Activated T-helper 2 cell treated with anti-CD3 and anti-CD28 coated beads, Interferon-gamma antibody, Interleukin-2, Interleukin-4, amounts not matched to agents 10 μg/mL and 5 μg/mL and 100 μg/mL, durations not matched to agents 14 hours and 24 hours and 36 hours (primary cell): ENCODE data around the gene FOXG1. TPM values are rescaled to one million over a fixed set of nuclear protein-coding genes. Genes with fewer than 3 reads are reported as not detected.

ENCODE experiments used
- DNase-seq: peaks from one replicate; pipeline ENCODE4 v3.0.0; 2021; ENCODE audit warnings: low spot score
- H3K27ac Mint-ChIP-seq: one replicate; pipeline ENCODE4 v1.8.0; 2021; ENCODE audit warnings: mixed read lengths
- H3K27me3 Mint-ChIP-seq: one replicate; pipeline ENCODE4 v1.8.0; 2021; ENCODE audit warnings: low read depth, mixed read lengths
- H3K36me3 Mint-ChIP-seq: one replicate; pipeline ENCODE4 v1.8.0; 2021; ENCODE audit warnings: low read depth, mixed read lengths
- H3K4me1 Mint-ChIP-seq: one replicate; pipeline ENCODE4 v1.8.0; 2021; ENCODE audit warnings: low read depth, mixed read lengths
- H3K4me3 Mint-ChIP-seq: one replicate; pipeline ENCODE4 v1.8.0; 2021; ENCODE audit warnings: low read depth, mild to moderate bottlenecking, moderate library complexity, mixed read lengths
- H3K9me3 Mint-ChIP-seq: one replicate; pipeline ENCODE4 v1.8.0; 2021; ENCODE audit warnings: mixed read lengths
- intact Hi-C: fragments of 100-400 bp; cut with micrococcal nuclease; formaldehyde crosslinking; loops from one replicate; pipeline ENCODE4 v1.15.1; 2023
- total RNA-seq: library from RNA; stranded (reverse); gene quantifications from 2 replicates; pipeline ENCODE4 v1.2.3, GENCODE V29; 2022

Gene FOXG1
- total RNA-seq, 1 donor from 2014 or later = not detected

DNA sequence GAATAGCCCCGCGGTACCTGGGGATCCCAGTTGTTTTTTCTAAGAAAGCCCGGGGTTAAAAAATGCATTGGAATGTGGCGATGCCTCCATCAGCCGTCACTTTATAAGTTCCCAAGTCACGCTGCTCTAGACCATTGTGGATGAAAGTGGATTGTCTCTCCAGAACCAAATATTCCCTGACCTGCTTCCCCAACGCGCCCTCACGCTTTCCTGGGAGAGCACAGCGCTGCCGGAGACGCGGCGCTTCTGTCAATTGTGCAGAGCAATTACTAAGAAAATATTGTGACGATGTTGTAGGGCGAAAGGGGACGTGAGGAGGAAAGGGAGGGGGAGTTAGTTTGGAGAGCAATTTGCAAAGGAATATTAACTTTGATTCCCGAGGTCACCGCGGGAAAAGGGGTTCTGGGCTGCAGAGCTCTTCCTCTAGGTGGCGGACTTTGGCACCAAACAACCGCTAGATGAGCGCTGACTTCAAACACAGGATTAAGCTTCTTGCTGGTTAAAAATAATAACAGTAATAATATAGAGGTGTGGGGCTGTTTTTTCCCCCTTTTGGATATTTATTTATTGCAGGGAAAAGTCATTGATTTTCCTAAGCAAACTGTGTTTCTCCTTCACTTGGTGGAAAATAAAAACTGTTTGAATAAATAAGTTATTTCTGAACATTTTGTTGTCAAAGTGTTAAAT is 9.6 kb upstream of the FOXG1 start:
- DNase-seq = no peak
- Mint-ChIP-seq H3K4me3 (no peak overlapping the region), H3K36me3 (no peaks in the 10 kb centered on the region), H3K4me1 (no peaks in the 10 kb centered on the region), H3K9me3 (no peaks in the 10 kb centered on the region), H3K27me3 (peaks cover 58% of the 10 kb centered on the region), H3K27ac (no peak overlapping the region)
- intact Hi-C loops = loop anchor here (2.0 to 10.0 kb wide), 3 partner anchors 18 to 1688 kb away; no protein-coding TSS in a partner anchor

DNA sequence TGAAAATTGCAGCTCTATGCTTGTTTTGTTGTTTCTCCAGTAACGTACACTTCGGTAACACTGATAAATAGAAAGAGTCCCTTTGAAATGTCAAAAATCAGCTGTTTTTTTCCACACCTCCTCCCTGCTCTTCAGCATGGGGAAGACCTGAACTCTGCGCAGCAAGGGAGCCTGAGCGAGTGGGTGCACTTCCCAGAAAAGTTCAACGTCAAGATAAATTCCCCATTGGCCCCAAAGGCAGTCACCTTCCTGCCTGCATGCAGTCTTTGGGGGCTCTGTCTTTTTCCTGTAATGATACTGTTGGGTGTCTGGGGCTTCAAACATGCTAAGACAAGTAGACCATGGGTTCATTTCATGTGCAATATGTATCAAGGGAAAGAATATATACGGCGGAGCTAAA is 8.8 kb upstream of the FOXG1 start:
- H3K4me1 Mint-ChIP-seq = no peaks in the 10 kb centered on the region
- DNase-seq = no peak
- no peaks in the 10 kb centered on the region for H3K36me3 Mint-ChIP-seq
- H3K27me3 Mint-ChIP-seq = peaks cover 65% of the 10 kb centered on the region
- no peak overlapping the region for H3K27ac Mint-ChIP-seq
- no peak overlapping the region for H3K4me3 Mint-ChIP-seq
- intact Hi-C loops = loop anchor here (2.0 to 10.0 kb wide), 3 partner anchors 17 to 1687 kb away; no protein-coding TSS in a partner anchor
- H3K9me3 Mint-ChIP-seq = no peaks in the 10 kb centered on the region

DNA sequence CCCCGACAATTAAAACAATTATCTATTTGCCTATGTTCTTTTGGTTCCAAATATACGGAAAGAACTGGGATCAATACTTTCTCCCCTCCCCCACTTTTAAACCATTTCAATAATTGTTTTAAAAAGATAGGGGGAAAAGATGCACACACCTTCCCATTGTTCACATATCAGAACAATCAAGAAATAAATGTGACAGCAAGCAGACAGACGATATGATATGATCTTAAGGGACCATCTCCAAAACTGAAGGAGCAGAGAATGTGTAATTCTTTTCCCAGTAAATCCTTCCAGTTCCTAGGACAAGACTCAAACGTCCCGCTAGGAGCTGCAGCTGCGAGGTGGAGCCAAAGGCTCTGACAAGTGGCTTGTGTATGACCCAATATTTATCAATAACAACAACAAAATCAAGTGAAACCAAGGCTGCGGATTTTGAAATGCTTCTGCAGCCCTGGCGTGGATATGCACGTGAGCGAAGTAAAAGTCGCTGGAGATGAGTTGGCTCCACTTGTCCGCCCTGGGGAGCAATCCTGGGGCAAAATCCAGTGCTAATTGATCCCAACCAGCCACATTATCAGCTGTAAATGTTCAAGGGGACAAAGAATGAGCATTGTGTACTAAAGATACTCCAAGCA is 8.2 kb upstream of the FOXG1 start:
- H3K27ac Mint-ChIP-seq = peak overlapping the region; percentile 16
- H3K36me3 Mint-ChIP-seq = no peaks in the 10 kb centered on the region
- H3K4me3 Mint-ChIP-seq = no peak overlapping the region
- H3K9me3 Mint-ChIP-seq = no peaks in the 10 kb centered on the region
- no peak for DNase-seq
- H3K4me1 Mint-ChIP-seq = no peaks in the 10 kb centered on the region
- intact Hi-C loops = loop anchor here (10.0 kb wide), 2 partner anchors 1456 to 1686 kb away; no protein-coding TSS in a partner anchor
- peaks cover 68% of the 10 kb centered on the region for H3K27me3 Mint-ChIP-seq

DNA sequence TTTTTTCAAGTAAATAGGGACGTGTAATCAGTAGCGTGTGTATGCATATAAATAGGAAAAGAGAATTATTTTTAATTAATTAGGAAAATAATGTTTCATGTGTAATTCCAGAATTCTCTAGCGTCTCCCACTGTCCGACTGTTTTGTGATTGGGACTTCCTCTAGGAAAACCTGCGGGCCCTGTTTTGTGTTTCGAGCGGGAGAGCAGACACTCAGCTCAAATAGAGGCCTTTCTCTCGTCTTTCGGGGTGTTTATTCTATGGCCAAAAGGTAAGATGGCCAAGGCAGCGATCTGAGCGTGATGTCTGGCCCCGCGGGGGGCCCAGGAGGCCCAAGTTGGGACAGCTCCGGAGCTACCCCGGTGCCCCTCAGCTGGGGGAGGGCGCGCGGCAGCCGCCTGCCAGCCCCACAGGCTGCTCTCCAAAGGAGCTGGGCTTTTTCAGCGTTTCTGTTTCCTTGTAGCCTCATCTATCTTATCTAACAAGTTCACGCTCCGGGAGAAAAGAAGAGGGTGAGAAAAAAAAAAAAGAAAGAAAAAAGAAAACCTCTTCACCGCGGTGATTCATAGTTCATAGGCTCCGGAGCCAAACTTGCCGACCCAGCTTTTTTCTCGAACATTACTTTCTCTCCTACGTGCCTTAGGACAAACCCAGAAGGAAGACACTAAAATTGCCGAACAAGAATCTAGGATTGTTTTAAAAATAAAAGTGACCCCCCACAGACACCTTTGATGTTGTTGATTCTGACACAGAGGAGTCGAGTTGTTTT is 7.5 kb upstream of the FOXG1 start:
- intact Hi-C loops = loop anchor here (10.0 kb wide), 2 partner anchors 1456 to 1686 kb away; no protein-coding TSS in a partner anchor
- Mint-ChIP-seq H3K36me3 (no peaks in the 10 kb centered on the region), H3K27me3 (peaks cover 69% of the 10 kb centered on the region), H3K9me3 (no peaks in the 10 kb centered on the region), H3K27ac (no peak overlapping the region), H3K4me1 (no peaks in the 10 kb centered on the region), H3K4me3 (no peak overlapping the region)
- no peak for DNase-seq

DNA sequence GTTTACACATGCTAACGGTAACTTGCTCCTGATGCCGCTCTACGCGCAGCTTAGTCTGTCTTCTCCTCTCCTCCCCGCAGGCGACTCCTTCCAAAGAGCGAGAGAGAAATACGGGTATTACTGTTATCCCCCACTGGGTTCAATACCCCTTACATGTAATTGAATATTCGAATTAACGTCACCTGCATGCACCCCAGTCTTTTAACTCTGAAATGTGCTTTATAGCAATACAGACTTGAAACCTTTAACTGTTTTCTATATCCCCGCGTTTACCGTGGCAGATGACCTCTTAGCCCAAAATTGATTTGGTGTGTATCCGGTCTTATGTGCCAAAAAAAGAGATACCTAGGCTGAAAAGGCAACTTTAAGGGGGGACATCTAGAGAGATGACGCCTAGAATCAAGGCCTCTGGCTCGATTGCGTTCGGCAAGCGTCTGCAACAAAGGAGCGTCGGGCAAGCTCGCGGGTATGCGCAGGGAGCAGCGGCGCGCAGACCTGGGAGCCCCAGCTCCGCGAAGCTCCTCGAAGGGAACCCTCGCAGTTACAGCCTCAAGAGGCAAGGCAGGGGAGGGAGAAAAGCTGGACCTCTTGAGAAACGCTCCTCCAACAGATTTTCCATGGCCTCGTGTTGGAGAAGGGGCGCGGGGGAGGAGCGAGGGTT is 6.8 kb upstream of the FOXG1 start:
- DNase-seq = no peak
- no peaks in the 10 kb centered on the region for H3K9me3 Mint-ChIP-seq
- no peaks in the 10 kb centered on the region for H3K4me1 Mint-ChIP-seq
- no peaks in the 10 kb centered on the region for H3K36me3 Mint-ChIP-seq
- intact Hi-C loops = loop anchor here (10.0 kb wide), 2 partner anchors 1455 to 1685 kb away; no protein-coding TSS in a partner anchor
- H3K4me3 Mint-ChIP-seq = no peak overlapping the region
- no peak overlapping the region for H3K27ac Mint-ChIP-seq
- peaks cover 67% of the 10 kb centered on the region for H3K27me3 Mint-ChIP-seq

DNA sequence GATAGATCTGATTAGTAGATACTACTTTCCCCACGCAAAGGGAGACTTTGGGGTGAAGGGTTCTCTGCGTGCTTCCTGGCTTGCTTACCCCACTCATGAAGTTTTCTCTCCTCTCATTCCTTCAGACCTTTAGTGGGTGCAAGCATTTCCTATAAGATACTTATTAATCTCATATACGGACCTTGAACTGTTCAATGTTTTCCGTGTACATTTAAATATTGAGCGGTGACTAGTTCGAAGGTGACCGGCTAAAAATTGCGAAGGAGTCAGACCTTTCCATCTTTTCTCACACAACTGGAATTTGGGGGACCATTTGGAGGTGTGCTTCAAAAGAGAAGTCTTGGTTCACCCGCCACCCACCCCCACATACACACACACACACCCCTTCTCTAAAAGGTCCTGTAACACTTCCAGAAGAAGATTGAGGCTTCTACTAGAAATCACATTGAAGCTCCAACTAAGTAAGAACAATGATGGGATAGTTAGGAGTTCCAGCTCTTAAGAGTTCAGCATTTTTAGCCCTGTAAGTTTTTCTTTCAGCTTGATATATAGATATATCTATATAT is 6.1 kb upstream of the FOXG1 start:
- intact Hi-C loops = no loop called here
- no peaks in the 10 kb centered on the region for H3K9me3 Mint-ChIP-seq

DNA sequence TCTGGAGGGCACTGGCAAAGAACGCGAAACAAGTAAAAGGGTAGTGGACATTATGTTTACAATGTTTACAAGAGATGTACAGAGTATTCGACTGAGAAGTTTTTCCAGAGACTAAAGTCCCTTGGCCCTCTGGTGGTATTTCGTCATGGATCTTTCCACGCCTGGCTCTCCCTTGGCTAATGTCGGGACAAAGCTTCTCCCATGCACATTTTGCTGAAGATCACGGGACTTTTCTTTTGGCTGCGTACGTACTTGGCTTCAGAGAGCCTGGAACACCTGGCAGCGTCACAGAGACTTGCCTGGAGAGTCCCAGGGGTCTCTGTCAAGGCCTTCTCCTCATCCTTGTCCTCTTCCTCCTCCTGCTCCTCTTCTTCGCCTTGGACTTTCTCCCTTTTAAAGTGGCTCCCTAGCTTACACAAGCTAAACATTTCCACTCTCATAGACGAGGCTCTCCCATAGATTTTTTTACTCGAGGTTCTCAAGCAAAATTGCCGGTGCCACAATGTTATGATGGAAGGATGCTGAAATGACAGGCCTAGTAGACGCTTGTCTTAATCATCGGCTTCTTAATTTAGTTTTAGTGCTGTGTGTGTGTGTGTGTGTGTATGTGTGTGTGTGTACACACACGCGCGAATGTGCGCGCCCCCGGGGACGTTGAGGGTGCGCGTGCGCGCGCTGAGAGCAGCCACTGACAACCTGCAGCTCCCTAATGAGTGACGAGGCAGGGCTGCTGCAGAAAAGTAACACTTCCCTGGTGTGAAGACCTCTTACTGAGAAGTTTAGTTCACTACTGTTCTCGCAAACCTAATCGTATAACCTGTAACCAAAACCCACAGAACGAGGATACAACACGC is 4.9 kb upstream of the FOXG1 start:
- H3K4me3 Mint-ChIP-seq = no peak overlapping the region
- peaks cover 4% of the 10 kb centered on the region for H3K9me3 Mint-ChIP-seq
- H3K27me3 Mint-ChIP-seq = peaks cover 61% of the 10 kb centered on the region
- no peak overlapping the region for H3K27ac Mint-ChIP-seq
- intact Hi-C loops = no loop called here
- no peaks in the 10 kb centered on the region for H3K36me3 Mint-ChIP-seq
- H3K4me1 Mint-ChIP-seq = no peaks in the 10 kb centered on the region
- no peak for DNase-seq

More for the DNA sequence above, 6.1 kb upstream of the FOXG1 start:
- Mint-ChIP-seq H3K27ac (no peak overlapping the region), H3K4me1 (no peaks in the 10 kb centered on the region), H3K36me3 (no peaks in the 10 kb centered on the region), H3K27me3 (peaks cover 66% of the 10 kb centered on the region), H3K4me3 (no peak overlapping the region)
- no peak for DNase-seq

DNA sequence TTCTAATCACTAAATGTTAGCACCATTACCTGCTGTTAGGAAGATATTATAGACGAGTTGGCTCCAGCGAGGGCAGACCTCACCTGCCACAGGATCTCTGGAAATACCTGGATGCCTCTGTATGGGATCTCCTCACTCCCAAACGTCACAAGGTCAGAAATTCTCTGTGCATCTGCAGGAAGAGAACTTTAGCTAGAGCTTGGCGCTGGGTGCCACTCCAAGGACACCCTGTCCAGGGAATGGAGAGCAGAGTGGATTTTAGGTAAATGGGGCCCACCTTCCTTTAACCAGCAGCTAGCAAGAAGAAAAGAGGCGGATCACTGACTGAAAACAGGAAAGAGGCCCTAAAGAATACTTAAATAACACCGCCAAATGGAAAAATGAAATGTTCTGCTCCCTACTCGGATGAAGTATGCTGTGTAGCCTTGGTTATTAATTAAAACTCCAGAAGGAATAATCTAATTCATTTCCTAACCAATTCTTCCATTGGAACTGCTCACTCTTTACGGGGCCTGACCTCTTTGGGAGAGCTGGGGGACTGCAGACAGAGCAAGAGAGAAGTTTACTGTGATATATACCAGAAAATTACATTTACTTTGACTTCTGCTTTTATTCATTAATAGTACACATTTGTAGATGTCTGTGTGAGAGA is 4.2 kb upstream of the FOXG1 start:
- Mint-ChIP-seq H3K36me3 (no peaks in the 10 kb centered on the region), H3K27ac (no peak overlapping the region), H3K9me3 (peaks cover 4% of the 10 kb centered on the region), H3K4me1 (no peaks in the 10 kb centered on the region), H3K27me3 (peaks cover 58% of the 10 kb centered on the region), H3K4me3 (no peak overlapping the region)
- intact Hi-C loops = no loop called here
- DNase-seq = no peak

DNA sequence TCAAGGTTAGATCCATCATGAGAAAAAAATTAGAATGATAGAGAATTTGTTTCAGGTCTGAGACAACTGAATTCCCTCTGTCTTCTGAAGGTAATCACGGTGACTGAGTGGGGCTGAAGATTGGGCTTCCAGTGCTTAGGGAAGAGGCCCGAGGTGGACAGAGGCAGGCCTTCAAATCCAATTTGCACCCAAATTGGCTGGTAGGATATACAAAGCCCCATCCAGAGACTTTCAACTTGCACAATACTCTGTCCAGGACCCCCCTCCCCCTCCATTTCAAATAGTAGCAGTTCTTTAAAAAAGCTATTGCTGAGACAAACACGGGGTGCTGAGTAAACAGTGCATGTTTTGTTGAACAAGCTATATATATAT is 3.6 kb upstream of the FOXG1 start:
- intact Hi-C loops = no loop called here

DNA sequence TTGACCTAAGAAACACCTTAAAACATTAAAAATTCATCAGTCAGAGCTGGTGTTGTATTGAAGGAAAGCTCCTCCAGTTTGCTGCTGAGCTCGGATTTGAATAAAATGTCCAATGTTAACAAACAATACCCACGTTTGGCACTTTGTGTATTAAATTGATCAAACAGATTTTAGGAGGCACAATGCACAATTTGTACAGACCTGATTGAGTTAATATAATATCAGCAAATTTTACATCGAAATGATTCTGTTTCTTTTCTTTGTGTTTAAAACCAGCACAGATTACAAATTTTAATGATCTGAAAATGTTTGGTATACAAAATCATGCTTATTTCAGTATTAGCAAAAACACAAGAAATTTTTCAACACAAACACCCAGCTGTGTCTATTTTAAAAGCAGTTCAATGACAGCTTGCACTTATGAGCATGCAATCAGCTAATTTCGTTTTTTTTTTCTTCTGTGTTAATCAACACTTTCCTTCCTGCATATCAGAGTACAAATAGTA is 2.8 kb upstream of the FOXG1 start:
- Mint-ChIP-seq H3K27ac (no peak overlapping the region), H3K4me1 (no peaks in the 10 kb centered on the region), H3K4me3 (no peak overlapping the region), H3K9me3 (peaks cover 4% of the 10 kb centered on the region), H3K36me3 (no peaks in the 10 kb centered on the region), H3K27me3 (peaks cover 60% of the 10 kb centered on the region)
- intact Hi-C loops = no loop called here
- no peak for DNase-seq

More for the DNA sequence above, 3.6 kb upstream of the FOXG1 start:
- DNase-seq = no peak
- no peak overlapping the region for H3K27ac Mint-ChIP-seq
- peaks cover 58% of the 10 kb centered on the region for H3K27me3 Mint-ChIP-seq
- H3K4me3 Mint-ChIP-seq = no peak overlapping the region
- no peaks in the 10 kb centered on the region for H3K36me3 Mint-ChIP-seq
- H3K9me3 Mint-ChIP-seq = peaks cover 4% of the 10 kb centered on the region
- H3K4me1 Mint-ChIP-seq = no peaks in the 10 kb centered on the region
